ENCODE measurements around the gene NID2.

Gene NID2, protein sequence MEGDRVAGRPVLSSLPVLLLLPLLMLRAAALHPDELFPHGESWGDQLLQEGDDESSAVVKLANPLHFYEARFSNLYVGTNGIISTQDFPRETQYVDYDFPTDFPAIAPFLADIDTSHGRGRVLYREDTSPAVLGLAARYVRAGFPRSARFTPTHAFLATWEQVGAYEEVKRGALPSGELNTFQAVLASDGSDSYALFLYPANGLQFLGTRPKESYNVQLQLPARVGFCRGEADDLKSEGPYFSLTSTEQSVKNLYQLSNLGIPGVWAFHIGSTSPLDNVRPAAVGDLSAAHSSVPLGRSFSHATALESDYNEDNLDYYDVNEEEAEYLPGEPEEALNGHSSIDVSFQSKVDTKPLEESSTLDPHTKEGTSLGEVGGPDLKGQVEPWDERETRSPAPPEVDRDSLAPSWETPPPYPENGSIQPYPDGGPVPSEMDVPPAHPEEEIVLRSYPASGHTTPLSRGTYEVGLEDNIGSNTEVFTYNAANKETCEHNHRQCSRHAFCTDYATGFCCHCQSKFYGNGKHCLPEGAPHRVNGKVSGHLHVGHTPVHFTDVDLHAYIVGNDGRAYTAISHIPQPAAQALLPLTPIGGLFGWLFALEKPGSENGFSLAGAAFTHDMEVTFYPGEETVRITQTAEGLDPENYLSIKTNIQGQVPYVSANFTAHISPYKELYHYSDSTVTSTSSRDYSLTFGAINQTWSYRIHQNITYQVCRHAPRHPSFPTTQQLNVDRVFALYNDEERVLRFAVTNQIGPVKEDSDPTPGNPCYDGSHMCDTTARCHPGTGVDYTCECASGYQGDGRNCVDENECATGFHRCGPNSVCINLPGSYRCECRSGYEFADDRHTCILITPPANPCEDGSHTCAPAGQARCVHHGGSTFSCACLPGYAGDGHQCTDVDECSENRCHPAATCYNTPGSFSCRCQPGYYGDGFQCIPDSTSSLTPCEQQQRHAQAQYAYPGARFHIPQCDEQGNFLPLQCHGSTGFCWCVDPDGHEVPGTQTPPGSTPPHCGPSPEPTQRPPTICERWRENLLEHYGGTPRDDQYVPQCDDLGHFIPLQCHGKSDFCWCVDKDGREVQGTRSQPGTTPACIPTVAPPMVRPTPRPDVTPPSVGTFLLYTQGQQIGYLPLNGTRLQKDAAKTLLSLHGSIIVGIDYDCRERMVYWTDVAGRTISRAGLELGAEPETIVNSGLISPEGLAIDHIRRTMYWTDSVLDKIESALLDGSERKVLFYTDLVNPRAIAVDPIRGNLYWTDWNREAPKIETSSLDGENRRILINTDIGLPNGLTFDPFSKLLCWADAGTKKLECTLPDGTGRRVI (N-terminal part only)

GRCh38 chr14:52068615-52069306, at the start of gene NID2:
TSS of gene NID2 (minus strand) at chr14:52069059. CDS start at chr14:52068994, 65 bp downstream.
- DNase-seq (ENCODE audit: low read depth): no peak

- no peak for DNase-seq (ENCODE audit: low read depth)
Measured at GRCh38 chr14:52117111-52117832, 48.4 kb upstream of the NID2 start.

DNA sequence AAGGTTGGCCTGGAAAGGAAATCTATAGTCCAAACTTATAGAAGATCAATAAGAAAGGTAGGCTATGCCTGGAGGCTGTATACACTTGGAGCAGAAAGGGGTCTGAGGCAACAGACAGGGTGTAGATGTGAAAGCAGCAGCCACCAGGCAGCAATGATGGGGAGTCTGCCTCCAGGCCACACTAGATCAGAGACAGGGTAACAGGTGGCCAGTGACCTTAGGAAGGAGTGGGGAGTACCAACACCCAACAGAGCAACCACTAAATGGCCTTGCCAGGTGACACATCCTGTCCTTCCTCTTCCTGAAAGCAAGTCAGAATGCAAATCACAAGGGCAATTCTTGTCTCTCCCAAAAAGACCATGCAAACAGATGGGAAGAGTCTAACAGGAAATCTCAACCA, 46.4 kb upstream of the NID2 start:
- DNase-seq (ENCODE audit: low read depth): no peak

DNA sequence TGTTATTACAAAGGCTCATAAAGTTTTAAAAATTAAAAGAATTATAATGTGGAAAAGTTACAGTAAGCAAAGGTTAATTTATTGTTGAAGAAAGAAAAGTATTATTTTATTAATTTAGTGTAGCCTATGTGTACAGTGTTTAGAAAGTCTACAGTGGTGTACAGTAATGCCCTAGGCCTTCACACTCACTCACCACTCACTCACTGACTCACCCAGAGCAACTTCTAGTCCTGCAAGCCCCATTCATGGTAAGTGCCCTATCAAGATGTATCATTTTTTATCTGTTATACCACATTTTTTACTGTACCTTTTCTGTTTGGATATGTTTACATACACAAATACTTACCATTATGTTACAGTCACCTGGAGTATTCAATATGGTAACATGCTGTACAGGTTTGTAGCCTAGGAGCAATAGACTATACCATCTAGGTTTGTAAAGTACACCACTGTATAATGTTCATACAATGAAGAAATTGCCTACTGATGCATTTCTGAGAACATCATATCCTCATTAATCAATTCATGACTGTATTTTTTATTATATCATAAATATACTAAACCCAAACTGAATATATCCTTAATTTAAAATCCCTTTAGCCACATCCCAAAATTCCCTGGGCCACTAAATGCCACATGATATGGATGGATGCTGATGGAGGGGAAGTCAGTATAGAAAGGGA, 43.6 kb upstream of the NID2 start:
- DNase-seq (ENCODE audit: low read depth): no peak

DNA sequence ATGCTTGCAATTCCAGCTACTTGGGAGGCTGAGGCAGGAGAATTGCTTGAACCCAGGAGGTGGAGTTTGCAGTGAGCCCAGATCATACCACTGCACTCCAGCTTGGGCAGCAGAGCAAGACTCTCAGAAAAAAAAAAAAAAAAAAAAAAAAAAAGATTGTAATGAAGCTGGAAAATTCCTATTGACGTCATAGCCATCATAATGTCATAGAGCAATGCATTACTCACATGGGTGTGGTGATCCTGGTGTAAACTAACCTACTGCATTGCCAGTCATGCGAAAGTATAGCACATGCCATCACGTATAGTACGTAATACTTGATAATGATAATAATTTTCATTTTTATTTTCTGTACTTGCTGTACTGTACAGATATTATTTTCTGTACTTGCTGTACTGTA, 42.7 kb upstream of the NID2 start:
- DNase-seq (ENCODE audit: low read depth): no peak

DNA sequence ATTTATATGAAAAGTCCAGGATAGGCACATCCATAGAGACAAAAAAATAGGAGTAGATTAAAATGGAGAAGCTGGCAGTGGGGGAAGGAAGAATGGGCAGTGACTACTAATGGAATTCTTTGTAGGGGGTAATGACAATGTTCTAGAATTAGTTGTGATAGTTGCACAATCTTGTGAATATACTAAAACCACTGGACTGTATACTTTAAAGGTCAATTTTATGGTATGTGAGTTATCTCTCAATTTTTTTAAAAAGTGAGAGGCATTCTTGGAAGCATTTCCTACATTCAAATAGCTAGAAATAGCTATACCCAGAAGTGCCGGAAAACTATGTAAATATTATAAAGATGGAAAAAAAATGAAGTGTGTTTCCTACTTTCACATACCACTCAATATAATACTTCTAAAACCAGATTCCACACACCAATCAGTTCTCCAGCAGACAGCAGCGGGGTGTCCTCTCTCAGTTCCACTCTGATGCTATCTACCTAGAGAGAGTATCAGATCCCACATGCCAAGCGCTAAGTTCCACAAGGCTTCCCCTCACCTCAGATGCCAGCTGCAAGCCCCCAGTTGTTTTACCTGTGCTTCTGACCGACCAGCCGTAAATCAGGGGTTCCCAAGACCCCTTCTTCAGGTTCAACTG, 41.7 kb upstream of the NID2 start:
- DNase-seq (ENCODE audit: low read depth): no peak

DNA sequence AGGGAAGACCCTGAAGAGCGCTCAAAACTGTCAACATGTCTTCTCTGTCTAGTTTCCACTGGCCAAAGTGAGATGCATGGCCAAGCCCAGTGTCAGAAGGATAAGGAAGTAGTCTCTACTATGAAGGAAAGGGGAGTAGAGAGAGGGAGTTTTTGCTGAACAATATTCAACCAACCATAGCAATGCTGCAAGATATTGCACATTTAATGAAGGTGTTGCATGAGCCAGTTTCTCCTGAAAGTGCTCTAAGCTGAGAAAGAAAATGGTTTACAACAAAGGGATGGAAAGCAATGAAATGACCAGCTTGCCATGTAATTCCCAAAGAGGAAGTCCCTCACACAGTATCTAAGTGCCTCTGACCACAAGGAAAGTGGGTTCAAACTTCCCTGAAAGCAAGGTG, 40.0 kb upstream of the NID2 start:
- DNase-seq (ENCODE audit: low read depth): no peak

DNA sequence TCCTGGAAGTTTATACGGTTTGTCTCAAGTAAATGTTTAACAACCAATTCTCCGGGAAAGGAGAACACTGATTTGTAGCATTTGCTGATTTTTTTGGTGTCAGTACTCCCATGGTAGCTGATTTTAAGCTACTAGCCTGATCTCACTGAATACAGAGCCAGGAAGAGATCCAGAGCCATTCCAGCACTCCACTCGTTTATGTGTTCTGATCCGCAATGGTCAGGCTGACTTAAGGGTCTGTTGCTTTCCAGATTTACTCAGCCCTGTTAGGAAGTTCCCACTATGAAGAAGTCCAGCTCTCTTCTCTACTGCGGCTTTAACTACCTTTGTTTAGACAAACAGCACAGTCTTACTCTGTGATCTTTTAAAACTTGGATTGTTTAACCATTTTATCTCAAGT, 38.0 kb upstream of the NID2 start:
- no peak for DNase-seq (ENCODE audit: low read depth)

GRCh38 chr14:52103416-52103815, 34.6 kb upstream of the NID2 start:
- no peak for DNase-seq (ENCODE audit: low read depth)

- DNase-seq (ENCODE audit: low read depth): no peak
Measured at GRCh38 chr14:52095794-52096193, 26.9 kb upstream of the NID2 start.

- DNase-seq (ENCODE audit: low read depth): no peak
Measured at GRCh38 chr14:52095336-52095735, 26.5 kb upstream of the NID2 start.

DNA sequence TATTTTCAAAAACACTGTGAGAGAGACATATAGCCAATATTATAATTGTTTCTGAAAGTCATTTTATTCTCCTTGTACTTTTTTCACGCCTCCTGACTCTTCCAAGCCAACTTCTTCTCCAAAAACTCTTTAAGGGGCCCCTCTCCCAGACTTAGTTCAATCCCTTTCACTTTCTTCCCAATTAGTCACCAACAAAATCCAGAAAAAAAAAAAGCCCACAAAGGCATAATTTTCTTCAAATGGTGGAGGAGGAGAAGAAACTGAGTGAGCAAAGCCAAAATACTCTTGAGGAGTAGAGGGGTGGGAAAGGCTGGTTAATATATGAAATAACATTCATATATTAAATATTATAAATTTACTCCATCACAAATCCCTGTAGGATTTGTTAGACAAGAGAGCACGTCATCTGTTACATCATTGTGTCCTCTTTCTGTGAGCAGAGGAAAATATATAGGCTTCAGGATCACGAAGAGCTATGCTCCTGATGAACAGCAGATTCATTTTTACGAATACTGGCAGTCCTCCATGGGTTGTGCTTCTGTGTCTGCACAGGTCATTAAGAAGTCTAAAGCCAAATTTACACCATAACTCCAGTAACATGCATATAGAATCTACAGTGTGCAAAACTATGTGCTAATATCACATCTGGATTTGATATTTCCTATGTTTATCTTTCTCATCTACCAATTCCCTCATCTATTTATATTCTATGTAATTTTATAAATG, 25.9 kb upstream of the NID2 start:
- no peak for DNase-seq (ENCODE audit: low read depth)

- no peak for DNase-seq (ENCODE audit: low read depth)
Measured at GRCh38 chr14:52091928-52092327, 23.1 kb upstream of the NID2 start.

- no peak for DNase-seq (ENCODE audit: low read depth)
Measured at GRCh38 chr14:52090936-52091335, 22.1 kb upstream of the NID2 start.

GRCh38 chr14:52089218-52089617, 20.4 kb upstream of the NID2 start:
- no peak for DNase-seq (ENCODE audit: low read depth)

GRCh38 chr14:52086711-52087110, 17.9 kb upstream of the NID2 start:
- no peak for DNase-seq (ENCODE audit: low read depth)

DNA sequence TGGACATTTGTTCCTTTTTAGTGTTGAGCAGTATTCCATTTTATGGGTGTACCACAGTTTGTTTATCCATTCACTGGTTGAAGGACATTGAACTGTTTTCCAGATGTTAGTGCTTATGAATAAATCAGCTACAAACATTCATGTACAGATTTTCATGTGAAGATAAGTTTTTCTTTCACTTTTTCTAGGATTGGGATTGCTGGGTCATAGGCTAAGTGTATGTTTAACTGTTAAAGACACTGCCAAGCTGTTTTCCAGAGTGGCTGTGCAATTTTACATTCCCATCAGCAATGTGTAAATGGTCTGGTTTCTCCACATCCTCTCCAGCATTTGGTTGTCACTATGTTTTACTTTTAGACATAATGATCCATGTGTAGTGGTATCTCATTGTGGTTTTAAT, 14.0 kb upstream of the NID2 start:
- DNase-seq (ENCODE audit: low read depth): no peak

DNA sequence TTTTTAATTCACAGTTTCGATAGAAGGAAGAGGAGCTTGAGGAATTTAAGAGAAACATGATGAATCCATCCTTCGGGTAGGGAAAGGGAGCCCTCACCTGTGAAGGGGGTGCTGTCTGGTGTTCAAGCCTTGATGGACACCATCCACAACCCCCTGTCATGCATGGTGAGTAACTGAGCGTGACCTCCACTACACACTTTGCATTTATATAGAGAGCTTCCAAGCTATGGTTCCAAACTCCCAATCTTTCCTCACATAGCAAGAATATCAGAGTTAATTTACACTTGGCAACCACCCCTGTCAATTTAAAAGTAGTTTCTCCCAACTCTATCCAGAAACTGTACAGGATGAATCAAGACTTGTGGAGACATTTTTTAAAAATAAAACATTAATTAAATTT, 13.1 kb upstream of the NID2 start:
- no peak for DNase-seq (ENCODE audit: low read depth)

All from stimulated activated CD4-positive, alpha-beta T cell treated with anti-CD3 and anti-CD28 coated beads, Interleukin-2, amount 100 ng/mL, for 4 hours (primary cell).